NCI-H2171 (cell line): ENCODE data around the gene SLC38A10.

Experiments
- DNase-seq: peaks from one replicate; lab custom pipeline; 2025; lab: John Stamatoyannopoulos, UW

SLC38A10 gene

GRCh38 chr17:81298991-81299738 is 4.1 kb upstream of the SLC38A10 start:
- no peak for DNase-seq

GRCh38 chr17:81298325-81298990 is 3.4 kb upstream of the SLC38A10 start:
- DNase-seq, result no peak

DNA sequence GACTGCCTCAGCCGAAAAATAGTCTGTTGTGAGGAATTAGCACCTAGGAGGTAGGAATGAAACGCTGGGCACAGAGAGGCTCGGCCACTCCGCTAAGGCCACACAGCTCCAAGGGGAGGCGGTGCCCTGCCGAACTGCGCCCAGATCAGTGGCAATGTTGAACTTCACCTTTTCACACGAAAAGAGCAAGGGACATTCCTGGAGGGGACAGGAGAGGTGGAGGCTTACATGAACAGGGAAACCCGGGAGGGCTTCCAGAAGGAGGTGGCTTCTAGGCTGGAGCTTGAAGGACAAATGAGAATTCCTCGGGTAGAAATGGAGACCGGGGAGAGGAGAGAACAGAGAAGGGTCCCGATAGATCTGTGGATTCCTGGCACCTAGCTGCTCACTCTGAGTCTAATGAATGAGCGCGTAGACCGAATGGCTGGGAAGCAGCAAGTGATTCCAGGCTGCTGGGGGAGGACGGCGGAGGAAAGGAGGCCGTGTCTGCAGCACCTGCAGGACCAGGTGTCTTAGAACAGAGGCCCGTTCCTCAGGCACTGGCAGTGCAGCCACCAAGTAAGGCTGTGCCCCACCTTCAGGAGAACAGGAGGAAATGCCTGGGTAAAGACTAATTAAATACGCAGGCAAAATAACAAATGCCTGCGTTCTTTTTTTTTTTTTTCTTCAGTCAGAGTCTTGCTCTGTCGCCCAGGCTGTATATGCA is 722 bp upstream of the SLC38A10 start:
- DNase-seq, result peak; percentile 84

DNA sequence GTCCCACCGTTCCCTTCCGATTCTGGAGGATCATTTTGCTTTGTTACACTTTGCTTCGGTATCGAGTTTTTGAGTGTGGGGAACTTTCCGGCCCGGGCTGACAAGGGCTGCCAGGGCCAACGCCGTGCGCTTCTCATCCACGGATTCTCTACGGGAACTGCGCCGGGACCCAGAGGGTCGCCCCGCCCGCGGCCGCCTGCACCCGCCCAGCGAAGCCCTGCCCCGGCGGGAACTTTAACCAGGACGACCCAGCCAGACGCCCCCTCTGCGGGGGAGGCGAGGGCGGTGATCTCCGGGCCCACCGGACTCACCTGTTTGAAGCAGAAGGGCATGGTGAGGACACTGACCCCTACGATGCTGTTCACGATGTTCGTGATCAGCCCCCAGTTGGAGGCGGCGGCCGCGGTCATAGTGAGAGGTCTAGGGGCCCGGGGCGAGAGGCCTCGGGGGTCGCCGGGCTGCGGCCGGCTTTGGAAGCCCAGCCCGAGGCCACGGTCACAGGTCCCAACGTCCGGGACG is 536 bp downstream of the SLC38A10 start:
- DNase-seq, result no peak

GRCh38 chr17:81292450-81292849 is 2.7 kb downstream of the SLC38A10 start:
- no peak for DNase-seq

- DNase-seq, result no peak
Observed at GRCh38 chr17:81291662-81292061, 3.4 kb downstream of the SLC38A10 start.

GRCh38 chr17:81290230-81290629 is 4.9 kb downstream of the SLC38A10 start:
- DNase-seq, result no peak

- DNase-seq, result no peak
Observed at GRCh38 chr17:81289627-81290026, 5.5 kb downstream of the SLC38A10 start.

- DNase-seq, result no peak
Observed at GRCh38 chr17:81288715-81289114, 6.4 kb downstream of the SLC38A10 start.

DNA sequence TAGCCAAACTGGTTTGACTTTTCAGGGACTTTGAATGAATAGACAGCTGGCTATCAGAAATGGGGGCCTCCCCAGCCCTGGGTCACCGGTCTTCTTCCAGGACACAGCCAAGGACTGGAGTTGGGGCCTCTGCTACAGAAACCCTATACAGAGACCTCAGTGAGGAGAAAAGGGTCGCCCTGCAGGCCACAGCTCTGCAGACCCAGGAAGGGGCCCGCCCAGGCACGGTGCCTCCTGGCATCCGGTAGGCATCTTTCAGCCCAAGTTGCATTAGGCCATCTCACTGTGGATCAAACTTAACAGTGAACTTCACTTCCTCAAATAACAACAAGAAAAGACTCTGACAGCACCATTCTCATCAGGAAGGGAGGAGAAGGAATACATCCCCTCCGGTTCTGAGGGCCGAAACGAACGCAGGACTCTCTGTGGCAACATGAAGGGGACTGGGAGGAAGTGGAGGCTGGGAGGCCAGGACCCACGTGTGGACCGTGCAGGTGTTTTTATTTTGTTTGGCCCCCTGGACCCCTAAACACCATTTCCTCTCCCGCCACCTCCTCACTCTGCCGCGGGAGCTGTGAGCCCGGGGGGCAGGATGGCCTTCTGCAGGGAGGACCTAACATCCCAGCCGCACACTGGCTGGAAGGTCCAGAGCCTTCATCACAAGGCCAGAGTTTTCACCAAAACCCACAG is 7.2 kb downstream of the SLC38A10 start:
- DNase-seq, result no peak

- no peak for DNase-seq
Observed at GRCh38 chr17:81287152-81287551, 8.0 kb downstream of the SLC38A10 start.

DNA sequence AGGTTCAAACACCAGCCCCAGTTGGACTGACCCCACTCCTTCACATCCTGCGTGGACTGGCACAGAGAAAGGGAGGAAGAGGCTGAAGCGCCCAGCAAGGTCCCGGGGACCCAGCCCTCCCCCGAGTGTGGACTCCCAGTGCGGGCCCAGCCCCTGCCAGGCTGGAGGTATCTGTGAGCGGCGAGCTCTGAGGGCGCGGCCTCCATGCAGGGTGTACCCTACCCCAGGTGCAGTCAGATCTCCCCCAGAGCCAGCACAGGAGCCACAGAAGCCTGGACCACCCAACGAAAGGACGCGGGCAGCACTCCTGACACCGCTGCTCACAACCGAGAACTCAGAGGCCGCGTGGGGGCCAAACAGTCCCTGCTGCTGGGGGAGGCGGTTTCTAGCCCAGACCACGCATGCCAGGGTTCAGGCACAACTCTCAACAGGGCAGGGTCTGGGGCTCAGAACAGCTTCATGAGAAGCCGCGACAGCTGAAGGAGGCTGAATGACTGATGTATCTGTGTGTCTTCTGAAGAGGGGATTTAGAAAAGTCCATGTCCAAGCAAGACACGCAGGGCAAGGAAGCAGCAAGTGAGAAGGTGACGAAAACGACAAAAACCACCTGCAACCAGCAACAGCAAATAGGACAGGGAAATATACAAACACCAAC is 8.5 kb downstream of the SLC38A10 start:
- DNase-seq, result no peak

GRCh38 chr17:81285894-81286293 is 9.2 kb downstream of the SLC38A10 start:
- DNase-seq, result no peak

GRCh38 chr17:81285179-81285878 is 9.8 kb downstream of the SLC38A10 start:
- no peak for DNase-seq

GRCh38 chr17:81282876-81283275 is 12.2 kb downstream of the SLC38A10 start:
- no peak for DNase-seq

DNA sequence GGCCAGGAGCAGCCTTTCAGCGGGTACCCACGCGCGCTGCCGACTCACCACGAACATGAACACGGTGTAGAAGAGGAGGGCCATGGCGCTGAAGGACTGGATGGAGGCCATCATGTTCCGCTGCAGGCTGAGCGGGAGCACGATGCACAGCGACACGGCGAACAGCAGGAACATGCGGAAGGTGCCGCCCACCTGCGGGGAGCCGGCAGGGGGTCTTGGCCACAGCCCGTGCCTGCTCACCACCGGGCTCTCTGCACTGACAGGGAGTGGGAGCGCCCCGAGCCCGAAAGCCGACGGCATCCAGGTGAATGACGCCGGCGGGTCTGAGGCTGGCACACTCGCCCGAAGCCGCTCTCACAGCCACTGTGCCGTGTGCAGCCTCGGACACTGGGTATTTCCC is 13.0 kb downstream of the SLC38A10 start:
- no peak for DNase-seq

- DNase-seq, result no peak
Observed at GRCh38 chr17:81280571-81280970, 14.5 kb downstream of the SLC38A10 start.

- no peak for DNase-seq
Observed at GRCh38 chr17:81279278-81280275, 15.5 kb downstream of the SLC38A10 start.

- DNase-seq, result no peak
Observed at GRCh38 chr17:81278831-81279230, 16.3 kb downstream of the SLC38A10 start.
